ENCODE measurements around the gene C9orf85.

Gene C9orf85

GRCh38 chr9:71901695-71902597 is 9.5 kb upstream of the C9orf85 start:
- no peaks in the 10 kb centered on the region for H3K27me3 ChIP-seq (ENCODE audit: control insufficient read depth in 2 of 2, insufficient read depth in 2 of 2, low read length in 2 of 2)
- H3K4me1 ChIP-seq (ENCODE audit: control insufficient read depth in 2 of 2, insufficient read depth in 2 of 2, low read length in 2 of 2), result peaks cover 0 to 2% of the 10 kb centered on the region in 2 donors
- no peak overlapping the region for H3K4me3 ChIP-seq (ENCODE audit: low read length in 2 of 2)
- no peaks in the 10 kb centered on the region for H3K36me3 ChIP-seq (ENCODE audit: control insufficient read depth in 2 of 2, insufficient read depth in 2 of 2, low read length in 2 of 2)
- H3K9me3 ChIP-seq (ENCODE audit: control insufficient read depth in 2 of 2, low read length in 2 of 2), result no peaks in the 10 kb centered on the region
- H3K9ac ChIP-seq (ENCODE audit: low read depth in 1 of 2, low read length in 2 of 2), result no peak overlapping the region
- no peak overlapping the region for H3K27ac ChIP-seq (ENCODE audit: low read depth in 2 of 2, low read length in 2 of 2)

DNA sequence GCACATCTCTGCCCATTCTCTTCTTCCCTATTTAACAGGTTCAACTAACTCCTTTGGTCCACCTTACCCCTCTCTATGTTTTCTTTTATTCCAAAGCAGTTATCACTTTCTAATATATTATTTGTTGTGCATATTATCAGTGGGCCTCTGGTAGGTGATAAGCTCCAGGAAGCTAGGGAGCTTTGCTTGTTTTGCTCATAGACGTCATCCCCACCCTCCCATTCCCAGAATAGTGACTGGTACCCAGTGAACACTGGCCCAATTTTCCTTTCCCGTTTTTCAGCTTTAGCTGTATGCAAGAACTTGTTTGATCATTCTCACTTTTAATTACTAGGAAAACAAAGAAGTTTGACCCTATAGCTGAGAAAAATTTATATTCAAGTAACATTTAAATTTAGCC is 7.4 kb upstream of the C9orf85 start:
- no peak overlapping the region for H3K4me3 ChIP-seq (ENCODE audit: low read length in 2 of 2)
- H3K9me3 ChIP-seq (ENCODE audit: control insufficient read depth in 2 of 2, low read length in 2 of 2), result no peaks in the 10 kb centered on the region
- H3K36me3 ChIP-seq (ENCODE audit: control insufficient read depth in 2 of 2, insufficient read depth in 2 of 2, low read length in 2 of 2), result no peaks in the 10 kb centered on the region
- H3K27ac ChIP-seq (ENCODE audit: low read depth in 2 of 2, low read length in 2 of 2), result no peak overlapping the region
- H3K4me1 ChIP-seq (ENCODE audit: control insufficient read depth in 2 of 2, insufficient read depth in 2 of 2, low read length in 2 of 2), result peaks cover 7% of the 10 kb centered on the region in 2 donors
- H3K9ac ChIP-seq (ENCODE audit: low read depth in 1 of 2, low read length in 2 of 2), result no peak overlapping the region
- no peaks in the 10 kb centered on the region for H3K27me3 ChIP-seq (ENCODE audit: control insufficient read depth in 2 of 2, insufficient read depth in 2 of 2, low read length in 2 of 2)

- no peak overlapping the region for H3K27ac ChIP-seq (ENCODE audit: low read depth in 2 of 2, low read length in 2 of 2)
- peak overlapping the region; percentile 73 to 82 for H3K4me3 ChIP-seq (ENCODE audit: low read length in 2 of 2)
- peak overlapping the region; percentile 31 to 41 for H3K9ac ChIP-seq (ENCODE audit: low read depth in 1 of 2, low read length in 2 of 2)
- H3K27me3 ChIP-seq (ENCODE audit: control insufficient read depth in 2 of 2, insufficient read depth in 2 of 2, low read length in 2 of 2), result no peaks in the 10 kb centered on the region
- no peaks in the 10 kb centered on the region for H3K9me3 ChIP-seq (ENCODE audit: control insufficient read depth in 2 of 2, low read length in 2 of 2)
- peaks cover 19 to 21% of the 10 kb centered on the region in 2 donors for H3K4me1 ChIP-seq (ENCODE audit: control insufficient read depth in 2 of 2, insufficient read depth in 2 of 2, low read length in 2 of 2)
- H3K36me3 ChIP-seq (ENCODE audit: control insufficient read depth in 2 of 2, insufficient read depth in 2 of 2, low read length in 2 of 2), result no peaks in the 10 kb centered on the region
Measured at GRCh38 chr9:71908825-71909224, 2.6 kb upstream of the C9orf85 start.

DNA sequence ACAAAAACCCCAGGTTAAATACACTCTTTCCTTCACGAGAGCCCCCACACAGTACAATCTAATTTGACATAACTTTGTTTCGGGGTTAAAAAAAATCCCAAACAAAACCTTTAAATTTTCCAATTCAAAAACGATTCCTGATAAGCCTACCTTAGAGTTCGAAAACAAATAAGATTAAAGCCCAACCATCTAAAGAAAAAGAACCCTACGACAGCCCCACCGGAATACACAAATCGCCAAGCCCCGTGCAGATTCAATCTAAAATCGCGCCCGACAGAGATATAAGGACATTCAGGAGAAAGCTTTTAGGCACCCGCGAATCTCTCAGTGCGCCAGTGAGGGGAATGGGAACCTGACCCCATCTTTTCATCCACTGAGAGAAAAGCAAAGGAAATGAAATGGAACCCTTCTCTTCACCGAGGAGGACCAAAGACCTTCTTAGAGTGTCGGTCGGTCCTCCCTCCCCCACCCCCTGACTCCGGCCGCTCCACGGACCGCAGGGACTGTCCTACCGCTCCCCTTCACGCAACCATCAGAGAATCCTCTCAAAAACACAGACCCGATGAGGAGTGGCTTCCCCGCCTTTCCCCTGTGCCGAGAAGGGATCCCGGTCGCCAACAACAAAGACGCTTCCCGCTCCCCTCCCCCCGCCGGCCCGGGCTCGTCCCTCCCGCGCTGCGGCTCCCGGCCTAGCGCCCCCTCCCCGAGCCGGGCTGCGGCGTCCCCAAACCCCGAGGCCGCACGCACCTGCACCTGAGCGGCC is 1.4 kb upstream of the C9orf85 start:
- H3K4me1 ChIP-seq (ENCODE audit: control insufficient read depth in 2 of 2, insufficient read depth in 2 of 2, low read length in 2 of 2), result peaks cover 19 to 21% of the 10 kb centered on the region in 2 donors
- H3K27ac ChIP-seq (ENCODE audit: low read depth in 2 of 2, low read length in 2 of 2), result peak overlapping the region; percentile 97 to 98
- no peaks in the 10 kb centered on the region for H3K36me3 ChIP-seq (ENCODE audit: control insufficient read depth in 2 of 2, insufficient read depth in 2 of 2, low read length in 2 of 2)
- no peaks in the 10 kb centered on the region for H3K9me3 ChIP-seq (ENCODE audit: control insufficient read depth in 2 of 2, low read length in 2 of 2)
- no peaks in the 10 kb centered on the region for H3K27me3 ChIP-seq (ENCODE audit: control insufficient read depth in 2 of 2, insufficient read depth in 2 of 2, low read length in 2 of 2)
- peak overlapping the region; percentile 73 to 82 for H3K4me3 ChIP-seq (ENCODE audit: low read length in 2 of 2)
- peak overlapping the region; percentile 93 to 98 for H3K9ac ChIP-seq (ENCODE audit: low read depth in 1 of 2, low read length in 2 of 2)

DNA sequence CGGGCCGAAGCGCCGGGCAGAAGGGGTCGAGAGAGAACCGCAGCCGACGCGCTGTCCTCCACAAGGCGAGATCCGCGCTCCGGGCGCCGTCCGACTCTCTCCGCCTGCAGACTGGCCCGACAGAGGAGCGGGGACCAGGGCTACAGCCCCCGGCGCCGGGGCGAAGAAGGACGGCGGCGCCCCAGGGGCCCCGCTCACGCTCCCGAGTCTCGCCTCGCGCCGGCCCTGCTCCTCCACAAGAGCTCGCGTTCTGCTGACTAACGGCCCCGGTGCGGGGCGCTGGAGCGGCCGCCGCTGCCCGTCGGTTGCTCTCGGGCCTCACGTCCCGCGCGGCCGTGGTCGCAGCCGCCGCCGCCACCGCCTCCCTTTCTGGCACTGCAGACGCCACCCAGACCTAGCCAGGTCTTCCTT is 784 bp upstream of the C9orf85 start:
- H3K9ac ChIP-seq (ENCODE audit: low read depth in 1 of 2, low read length in 2 of 2), result peak overlapping the region; percentile 93 to 98
- H3K27ac ChIP-seq (ENCODE audit: low read depth in 2 of 2, low read length in 2 of 2), result peak overlapping the region; percentile 97 to 98
- H3K9me3 ChIP-seq (ENCODE audit: control insufficient read depth in 2 of 2, low read length in 2 of 2), result no peaks in the 10 kb centered on the region
- H3K4me1 ChIP-seq (ENCODE audit: control insufficient read depth in 2 of 2, insufficient read depth in 2 of 2, low read length in 2 of 2), result peaks cover 19 to 21% of the 10 kb centered on the region in 2 donors
- H3K27me3 ChIP-seq (ENCODE audit: control insufficient read depth in 2 of 2, insufficient read depth in 2 of 2, low read length in 2 of 2), result no peaks in the 10 kb centered on the region
- H3K36me3 ChIP-seq (ENCODE audit: control insufficient read depth in 2 of 2, insufficient read depth in 2 of 2, low read length in 2 of 2), result no peaks in the 10 kb centered on the region
- peak overlapping the region; percentile 73 to 82 for H3K4me3 ChIP-seq (ENCODE audit: low read length in 2 of 2)

- Histone ChIP-seq H3K36me3 (ENCODE audit: control insufficient read depth in 2 of 2, insufficient read depth in 2 of 2, low read length in 2 of 2) (no peaks in the 10 kb centered on the region), H3K4me3 (ENCODE audit: low read length in 2 of 2) (peak overlapping the region; percentile 73 to 82), H3K4me1 (ENCODE audit: control insufficient read depth in 2 of 2, insufficient read depth in 2 of 2, low read length in 2 of 2) (peaks cover 19 to 21% of the 10 kb centered on the region in 2 donors), H3K9me3 (ENCODE audit: control insufficient read depth in 2 of 2, low read length in 2 of 2) (no peaks in the 10 kb centered on the region), H3K27ac (ENCODE audit: low read depth in 2 of 2, low read length in 2 of 2) (peak overlapping the region; percentile 82 to 97), H3K9ac (ENCODE audit: low read depth in 1 of 2, low read length in 2 of 2) (peak overlapping the region; percentile 66 to 69), H3K27me3 (ENCODE audit: control insufficient read depth in 2 of 2, insufficient read depth in 2 of 2, low read length in 2 of 2) (no peaks in the 10 kb centered on the region)
Measured at GRCh38 chr9:71911908-71912335, 483 bp downstream of the C9orf85 start.

DNA sequence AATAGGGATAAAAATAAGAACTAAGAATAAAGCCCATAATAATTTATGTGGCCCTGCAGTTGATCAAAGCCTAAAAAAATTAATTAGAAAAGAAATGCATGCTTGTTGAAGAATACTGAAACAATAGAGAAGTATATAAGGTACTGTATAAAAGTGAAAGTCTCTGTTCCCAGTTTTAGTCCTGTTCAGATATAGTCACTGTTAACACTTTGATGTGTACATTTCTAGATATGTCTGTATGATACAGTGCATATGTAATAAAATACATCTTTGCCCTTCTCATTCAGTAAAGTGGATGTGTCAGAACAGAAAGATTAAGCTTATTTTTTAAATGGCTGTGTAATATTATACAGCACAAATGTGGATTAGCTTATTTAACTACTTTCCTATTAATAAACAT is 4.1 kb downstream of the C9orf85 start:
- Histone ChIP-seq H3K9ac (ENCODE audit: low read depth in 1 of 2, low read length in 2 of 2) (no peak overlapping the region), H3K36me3 (ENCODE audit: control insufficient read depth in 2 of 2, insufficient read depth in 2 of 2, low read length in 2 of 2) (no peaks in the 10 kb centered on the region), H3K9me3 (ENCODE audit: control insufficient read depth in 2 of 2, low read length in 2 of 2) (no peaks in the 10 kb centered on the region), H3K27me3 (ENCODE audit: control insufficient read depth in 2 of 2, insufficient read depth in 2 of 2, low read length in 2 of 2) (no peaks in the 10 kb centered on the region), H3K27ac (ENCODE audit: low read depth in 2 of 2, low read length in 2 of 2) (no peak overlapping the region), H3K4me1 (ENCODE audit: control insufficient read depth in 2 of 2, insufficient read depth in 2 of 2, low read length in 2 of 2) (peaks cover 9 to 12% of the 10 kb centered on the region in 2 donors), H3K4me3 (ENCODE audit: low read length in 2 of 2) (no peak overlapping the region)

- Histone ChIP-seq H3K27ac (ENCODE audit: low read depth in 2 of 2, low read length in 2 of 2) (peak overlapping the region; percentile 32 to 48), H3K27me3 (ENCODE audit: control insufficient read depth in 2 of 2, insufficient read depth in 2 of 2, low read length in 2 of 2) (no peaks in the 10 kb centered on the region), H3K9me3 (ENCODE audit: control insufficient read depth in 2 of 2, low read length in 2 of 2) (no peaks in the 10 kb centered on the region), H3K4me1 (ENCODE audit: control insufficient read depth in 2 of 2, insufficient read depth in 2 of 2, low read length in 2 of 2) (peaks cover 9 to 11% of the 10 kb centered on the region in 2 donors), H3K36me3 (ENCODE audit: control insufficient read depth in 2 of 2, insufficient read depth in 2 of 2, low read length in 2 of 2) (no peaks in the 10 kb centered on the region), H3K9ac (ENCODE audit: low read depth in 1 of 2, low read length in 2 of 2) (no peak overlapping the region), H3K4me3 (ENCODE audit: low read length in 2 of 2) (no peak overlapping the region)
Measured at GRCh38 chr9:71916834-71917534, 5.5 kb downstream of the C9orf85 start.

- Histone ChIP-seq H3K4me1 (ENCODE audit: control insufficient read depth in 2 of 2, insufficient read depth in 2 of 2, low read length in 2 of 2) (peaks cover 0 to 2% of the 10 kb centered on the region in 2 donors), H3K4me3 (ENCODE audit: low read length in 2 of 2) (no peak overlapping the region), H3K36me3 (ENCODE audit: control insufficient read depth in 2 of 2, insufficient read depth in 2 of 2, low read length in 2 of 2) (no peaks in the 10 kb centered on the region), H3K27ac (ENCODE audit: low read depth in 2 of 2, low read length in 2 of 2) (no peak overlapping the region), H3K9ac (ENCODE audit: low read depth in 1 of 2, low read length in 2 of 2) (no peak overlapping the region), H3K27me3 (ENCODE audit: control insufficient read depth in 2 of 2, insufficient read depth in 2 of 2, low read length in 2 of 2) (no peaks in the 10 kb centered on the region), H3K9me3 (ENCODE audit: control insufficient read depth in 2 of 2, low read length in 2 of 2) (no peaks in the 10 kb centered on the region)
Measured at GRCh38 chr9:71918419-71918818, 7.0 kb downstream of the C9orf85 start.
